Sigmoid colon (tissue), 4 donors: ENCODE data around the gene RNF135.

Experiments
- EP300 ChIP-seq, 4 donors: sonication (generic); formaldehyde crosslinking; IDR thresholded peaks; one replicate each; pipeline ENCODE4 v1.6.1; 2017; ENCODE audit warnings: antibody characterized with exemption in 4 of 4
- POLR2A ChIP-seq, 2 donors: fragments of 450-650 bp; IDR thresholded peaks; one replicate each; pipeline ENCODE4 v1.6.1; 2016; ENCODE audit warnings: antibody characterized with exemption in 2 of 2, mild to moderate bottlenecking in 2 of 2, moderate library complexity in 2 of 2
- POLR2AphosphoS5 ChIP-seq, 4 donors: sonication (generic); formaldehyde crosslinking; IDR thresholded peaks; one replicate each; pipeline ENCODE4 v1.6.1; 2017; ENCODE audit warnings: antibody characterized with exemption in 4 of 4
- TF ChIP-seq, protein P1 (sequence below), 4 experiments: fragments of 450-650 bp in 3 of 4; fragments of 200-600 bp in 1 of 4; IDR thresholded peaks; one replicate each; pipeline ENCODE4 v1.5.1; 2016 to 2019; ENCODE audit warnings: antibody characterized with exemption in 4 of 4, mild to moderate bottlenecking in 3 of 4, moderate library complexity in 2 of 4

DNA sequence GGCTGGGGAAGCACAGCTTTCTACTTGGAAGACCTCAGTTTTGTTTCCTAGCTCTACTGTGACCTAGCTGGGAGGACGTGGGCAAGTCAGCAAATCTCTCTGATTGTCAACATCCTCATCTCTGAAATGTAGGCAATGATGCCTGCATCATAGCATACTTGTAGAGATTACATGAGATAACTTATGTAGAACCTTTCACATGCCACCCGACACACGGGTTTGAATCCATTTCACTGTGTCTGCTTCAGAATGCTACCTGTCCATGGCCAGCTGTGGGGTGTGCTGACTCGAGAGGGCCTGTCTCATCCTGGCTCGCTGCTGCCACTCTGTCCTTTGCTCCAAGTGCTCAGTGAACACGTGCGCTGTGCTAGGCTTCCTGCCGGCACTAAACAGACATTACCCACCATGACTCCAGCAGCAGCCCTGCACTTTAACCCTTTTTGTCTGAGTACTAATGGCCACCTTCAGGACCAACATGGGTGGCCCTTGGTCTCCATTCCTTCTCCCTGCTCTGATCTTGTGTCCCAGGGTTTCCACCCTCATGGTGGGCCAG lies 41.7 kb upstream of the RNF135 start:
- TF ChIP-seq, protein P1, sequence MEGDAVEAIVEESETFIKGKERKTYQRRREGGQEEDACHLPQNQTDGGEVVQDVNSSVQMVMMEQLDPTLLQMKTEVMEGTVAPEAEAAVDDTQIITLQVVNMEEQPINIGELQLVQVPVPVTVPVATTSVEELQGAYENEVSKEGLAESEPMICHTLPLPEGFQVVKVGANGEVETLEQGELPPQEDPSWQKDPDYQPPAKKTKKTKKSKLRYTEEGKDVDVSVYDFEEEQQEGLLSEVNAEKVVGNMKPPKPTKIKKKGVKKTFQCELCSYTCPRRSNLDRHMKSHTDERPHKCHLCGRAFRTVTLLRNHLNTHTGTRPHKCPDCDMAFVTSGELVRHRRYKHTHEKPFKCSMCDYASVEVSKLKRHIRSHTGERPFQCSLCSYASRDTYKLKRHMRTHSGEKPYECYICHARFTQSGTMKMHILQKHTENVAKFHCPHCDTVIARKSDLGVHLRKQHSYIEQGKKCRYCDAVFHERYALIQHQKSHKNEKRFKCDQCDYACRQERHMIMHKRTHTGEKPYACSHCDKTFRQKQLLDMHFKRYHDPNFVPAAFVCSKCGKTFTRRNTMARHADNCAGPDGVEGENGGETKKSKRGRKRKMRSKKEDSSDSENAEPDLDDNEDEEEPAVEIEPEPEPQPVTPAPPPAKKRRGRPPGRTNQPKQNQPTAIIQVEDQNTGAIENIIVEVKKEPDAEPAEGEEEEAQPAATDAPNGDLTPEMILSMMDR (IDR thresholded peaks at IDR 0.05): no peak
- TF ChIP-seq EP300 (IDR thresholded peaks at IDR 0.05) (no peak), POLR2A (IDR thresholded peaks at IDR 0.05) (no peak), POLR2AphosphoS5 (IDR thresholded peaks at IDR 0.05) (no peak)
